ENCODE data around the gene C5orf52.
"Not testable (repeated sequence)": the region's sequence is repeated elsewhere in the genome, so short reads cannot be mapped to it uniquely, and the experiment has no call there.

DNA sequence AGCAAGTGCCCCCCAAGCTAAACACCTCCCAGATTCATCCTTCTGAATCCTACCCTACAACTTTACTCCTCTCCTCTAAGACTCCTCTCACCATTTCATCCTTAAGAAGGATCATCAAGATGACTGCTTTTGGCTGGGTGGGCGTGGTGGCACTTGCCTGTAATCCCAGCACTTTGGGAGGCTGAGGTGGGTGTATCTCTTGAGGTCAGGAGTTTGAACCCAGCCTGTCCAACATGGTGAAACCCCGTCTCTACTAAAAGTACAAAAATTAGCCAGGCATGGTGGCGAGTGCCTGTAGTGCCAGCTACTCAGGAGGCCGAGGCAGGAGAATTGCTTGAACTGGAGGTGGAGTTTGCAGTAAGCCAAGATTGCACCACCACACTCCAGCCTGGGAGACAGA lies 3.0 kb downstream of the C5orf52 start:
- TF ChIP-seq, protein P1, sequence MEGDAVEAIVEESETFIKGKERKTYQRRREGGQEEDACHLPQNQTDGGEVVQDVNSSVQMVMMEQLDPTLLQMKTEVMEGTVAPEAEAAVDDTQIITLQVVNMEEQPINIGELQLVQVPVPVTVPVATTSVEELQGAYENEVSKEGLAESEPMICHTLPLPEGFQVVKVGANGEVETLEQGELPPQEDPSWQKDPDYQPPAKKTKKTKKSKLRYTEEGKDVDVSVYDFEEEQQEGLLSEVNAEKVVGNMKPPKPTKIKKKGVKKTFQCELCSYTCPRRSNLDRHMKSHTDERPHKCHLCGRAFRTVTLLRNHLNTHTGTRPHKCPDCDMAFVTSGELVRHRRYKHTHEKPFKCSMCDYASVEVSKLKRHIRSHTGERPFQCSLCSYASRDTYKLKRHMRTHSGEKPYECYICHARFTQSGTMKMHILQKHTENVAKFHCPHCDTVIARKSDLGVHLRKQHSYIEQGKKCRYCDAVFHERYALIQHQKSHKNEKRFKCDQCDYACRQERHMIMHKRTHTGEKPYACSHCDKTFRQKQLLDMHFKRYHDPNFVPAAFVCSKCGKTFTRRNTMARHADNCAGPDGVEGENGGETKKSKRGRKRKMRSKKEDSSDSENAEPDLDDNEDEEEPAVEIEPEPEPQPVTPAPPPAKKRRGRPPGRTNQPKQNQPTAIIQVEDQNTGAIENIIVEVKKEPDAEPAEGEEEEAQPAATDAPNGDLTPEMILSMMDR (IDR thresholded peaks at IDR 0.05; ENCODE audit: low read depth, low read length) = not testable (repeated sequence)
- not testable (repeated sequence) for TF ChIP-seq EZH2phosphoT487 (IDR thresholded peaks at IDR 0.05; ENCODE audit: low read depth)
